ENCODE results near the gene THBS2.

DNA sequence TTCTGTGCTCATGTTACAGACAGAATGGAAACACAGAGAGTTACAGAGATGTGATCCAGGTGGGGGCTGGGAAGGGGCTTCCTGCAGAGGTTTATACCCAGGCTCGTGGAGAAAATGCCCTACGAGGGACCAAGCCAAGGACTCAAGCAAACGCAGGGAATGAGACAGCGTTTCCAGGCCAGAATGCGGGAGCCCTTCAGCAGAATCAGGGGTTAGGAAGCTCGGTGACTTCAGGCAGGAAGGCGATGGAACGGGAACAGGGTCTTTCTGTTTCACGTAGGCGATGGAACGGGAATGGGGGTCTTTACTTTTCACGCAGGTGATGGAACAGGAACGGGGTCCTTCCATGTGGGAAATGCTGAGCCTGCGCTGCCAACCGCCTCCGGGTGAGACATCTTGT is 82.6 kb downstream of the THBS2 start:
- TF ChIP-seq, protein P1, sequence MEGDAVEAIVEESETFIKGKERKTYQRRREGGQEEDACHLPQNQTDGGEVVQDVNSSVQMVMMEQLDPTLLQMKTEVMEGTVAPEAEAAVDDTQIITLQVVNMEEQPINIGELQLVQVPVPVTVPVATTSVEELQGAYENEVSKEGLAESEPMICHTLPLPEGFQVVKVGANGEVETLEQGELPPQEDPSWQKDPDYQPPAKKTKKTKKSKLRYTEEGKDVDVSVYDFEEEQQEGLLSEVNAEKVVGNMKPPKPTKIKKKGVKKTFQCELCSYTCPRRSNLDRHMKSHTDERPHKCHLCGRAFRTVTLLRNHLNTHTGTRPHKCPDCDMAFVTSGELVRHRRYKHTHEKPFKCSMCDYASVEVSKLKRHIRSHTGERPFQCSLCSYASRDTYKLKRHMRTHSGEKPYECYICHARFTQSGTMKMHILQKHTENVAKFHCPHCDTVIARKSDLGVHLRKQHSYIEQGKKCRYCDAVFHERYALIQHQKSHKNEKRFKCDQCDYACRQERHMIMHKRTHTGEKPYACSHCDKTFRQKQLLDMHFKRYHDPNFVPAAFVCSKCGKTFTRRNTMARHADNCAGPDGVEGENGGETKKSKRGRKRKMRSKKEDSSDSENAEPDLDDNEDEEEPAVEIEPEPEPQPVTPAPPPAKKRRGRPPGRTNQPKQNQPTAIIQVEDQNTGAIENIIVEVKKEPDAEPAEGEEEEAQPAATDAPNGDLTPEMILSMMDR (IDR thresholded peaks at IDR 0.05; ENCODE audit: low read length), result no peak
- TF ChIP-seq EZH2 (IDR thresholded peaks at IDR 0.05; ENCODE audit: borderline replicate concordance, low read length), result no peak

Data from OCI-LY1 (cell line).